K562 (cell line): ENCODE results near the gene RNF181. TPM values are rescaled to one million over a fixed set of nuclear protein-coding genes. Genes with fewer than 3 reads are reported as not detected.

Source experiments
- ETV6 ChIP-seq, 3 experiments: fragments of 150-350 bp in 1 of 3; sonication (generic) in 1 of 3; formaldehyde crosslinking in 1 of 3; IDR thresholded peaks; 2 replicates each; pipeline versions ENCODE4 v1.6.1 to v1.8.0; 2014 to 2022; ENCODE audit warnings: borderline replicate concordance in 2 of 3, low read depth in 2 of 3, antibody characterized with exemption in 1 of 3, low read length in 1 of 3, mild to moderate bottlenecking in 1 of 3, missing genetic modification reagents in 1 of 3
- PHF21A ChIP-seq: fragments of 450-650 bp; IDR thresholded peaks from 2 replicates; pipeline ENCODE4 v1.6.1; 2017; ENCODE audit warnings: low read depth, borderline replicate concordance
- ZFP91 ChIP-seq: sonication (generic); formaldehyde crosslinking; IDR thresholded peaks from 2 replicates; pipeline ENCODE4 v1.8.0; 2022; ENCODE audit warnings: mild to moderate bottlenecking, missing genetic modification reagents
- polyA plus RNA-seq, 8 experiments: library from polyadenylated mRNA; depleted of rRNA in 4 of 8; stranded (reverse) in 5 of 8; unstranded in 3 of 8; fragments of >200 nt; fragmentation: Nextera tagmentation in 2 of 8; fragmentation: Illumina TruSeq in 1 of 8; extraction: Ambion mirVana in 2 of 8; extraction: Trizol in 1 of 8; gene quantifications; 2 replicates each; pipeline versions ENCODE4 v1.2.1 to v1.2.3, GENCODE V29; 2011 to 2014; ENCODE audit warnings: inconsistent platforms in 1 of 8, missing spikeins in 1 of 8
- total RNA-seq, 7 experiments: library from RNA; depleted of rRNA in 6 of 7; stranded (reverse); fragments of >200 nt in 6 of 7; fragmentation: Illumina TruSeq in 2 of 7; extraction: Trizol in 2 of 7; gene quantifications; 2 replicates each; pipeline versions ENCODE4 v1.2.1 to v1.2.3, GENCODE V29; 2011 to 2021; ENCODE audit warnings: low replicate concordance in 1 of 7
- TF ChIP-seq, protein P1 (sequence below): fragments of 450-650 bp; IDR thresholded peaks from 2 replicates; pipeline ENCODE4 v1.6.1; 2016; ENCODE audit warnings: mild to moderate bottlenecking, moderate library complexity
- TF ChIP-seq, protein P2 (sequence below): conservative IDR thresholded peaks from 2 replicates; pipeline ENCODE4 v1.6.1; 2011; ENCODE audit warnings: low read depth, mild to moderate bottlenecking, low read length; ENCODE audit not compliant: control insufficient read depth
- TF ChIP-seq, protein P3 (sequence below): fragments of 450-650 bp; formaldehyde crosslinking; IDR thresholded peaks from 2 replicates; pipeline ENCODE4 v1.4.0; 2020; ENCODE audit warnings: mild to moderate bottlenecking, moderate library complexity

The RNF181 gene
- total and polyA plus RNA-seq, 9 of the 15 experiments (the other 6 are each of a cell fraction or from before 2014, with no cell fraction given) = 139 to 492 (median 253) TPM

GRCh38 chr2:85611705-85612587, 16.4 kb downstream of the RNF181 start, which contains the start of gene C2orf68 (continued):
- TF ChIP-seq, protein P1, sequence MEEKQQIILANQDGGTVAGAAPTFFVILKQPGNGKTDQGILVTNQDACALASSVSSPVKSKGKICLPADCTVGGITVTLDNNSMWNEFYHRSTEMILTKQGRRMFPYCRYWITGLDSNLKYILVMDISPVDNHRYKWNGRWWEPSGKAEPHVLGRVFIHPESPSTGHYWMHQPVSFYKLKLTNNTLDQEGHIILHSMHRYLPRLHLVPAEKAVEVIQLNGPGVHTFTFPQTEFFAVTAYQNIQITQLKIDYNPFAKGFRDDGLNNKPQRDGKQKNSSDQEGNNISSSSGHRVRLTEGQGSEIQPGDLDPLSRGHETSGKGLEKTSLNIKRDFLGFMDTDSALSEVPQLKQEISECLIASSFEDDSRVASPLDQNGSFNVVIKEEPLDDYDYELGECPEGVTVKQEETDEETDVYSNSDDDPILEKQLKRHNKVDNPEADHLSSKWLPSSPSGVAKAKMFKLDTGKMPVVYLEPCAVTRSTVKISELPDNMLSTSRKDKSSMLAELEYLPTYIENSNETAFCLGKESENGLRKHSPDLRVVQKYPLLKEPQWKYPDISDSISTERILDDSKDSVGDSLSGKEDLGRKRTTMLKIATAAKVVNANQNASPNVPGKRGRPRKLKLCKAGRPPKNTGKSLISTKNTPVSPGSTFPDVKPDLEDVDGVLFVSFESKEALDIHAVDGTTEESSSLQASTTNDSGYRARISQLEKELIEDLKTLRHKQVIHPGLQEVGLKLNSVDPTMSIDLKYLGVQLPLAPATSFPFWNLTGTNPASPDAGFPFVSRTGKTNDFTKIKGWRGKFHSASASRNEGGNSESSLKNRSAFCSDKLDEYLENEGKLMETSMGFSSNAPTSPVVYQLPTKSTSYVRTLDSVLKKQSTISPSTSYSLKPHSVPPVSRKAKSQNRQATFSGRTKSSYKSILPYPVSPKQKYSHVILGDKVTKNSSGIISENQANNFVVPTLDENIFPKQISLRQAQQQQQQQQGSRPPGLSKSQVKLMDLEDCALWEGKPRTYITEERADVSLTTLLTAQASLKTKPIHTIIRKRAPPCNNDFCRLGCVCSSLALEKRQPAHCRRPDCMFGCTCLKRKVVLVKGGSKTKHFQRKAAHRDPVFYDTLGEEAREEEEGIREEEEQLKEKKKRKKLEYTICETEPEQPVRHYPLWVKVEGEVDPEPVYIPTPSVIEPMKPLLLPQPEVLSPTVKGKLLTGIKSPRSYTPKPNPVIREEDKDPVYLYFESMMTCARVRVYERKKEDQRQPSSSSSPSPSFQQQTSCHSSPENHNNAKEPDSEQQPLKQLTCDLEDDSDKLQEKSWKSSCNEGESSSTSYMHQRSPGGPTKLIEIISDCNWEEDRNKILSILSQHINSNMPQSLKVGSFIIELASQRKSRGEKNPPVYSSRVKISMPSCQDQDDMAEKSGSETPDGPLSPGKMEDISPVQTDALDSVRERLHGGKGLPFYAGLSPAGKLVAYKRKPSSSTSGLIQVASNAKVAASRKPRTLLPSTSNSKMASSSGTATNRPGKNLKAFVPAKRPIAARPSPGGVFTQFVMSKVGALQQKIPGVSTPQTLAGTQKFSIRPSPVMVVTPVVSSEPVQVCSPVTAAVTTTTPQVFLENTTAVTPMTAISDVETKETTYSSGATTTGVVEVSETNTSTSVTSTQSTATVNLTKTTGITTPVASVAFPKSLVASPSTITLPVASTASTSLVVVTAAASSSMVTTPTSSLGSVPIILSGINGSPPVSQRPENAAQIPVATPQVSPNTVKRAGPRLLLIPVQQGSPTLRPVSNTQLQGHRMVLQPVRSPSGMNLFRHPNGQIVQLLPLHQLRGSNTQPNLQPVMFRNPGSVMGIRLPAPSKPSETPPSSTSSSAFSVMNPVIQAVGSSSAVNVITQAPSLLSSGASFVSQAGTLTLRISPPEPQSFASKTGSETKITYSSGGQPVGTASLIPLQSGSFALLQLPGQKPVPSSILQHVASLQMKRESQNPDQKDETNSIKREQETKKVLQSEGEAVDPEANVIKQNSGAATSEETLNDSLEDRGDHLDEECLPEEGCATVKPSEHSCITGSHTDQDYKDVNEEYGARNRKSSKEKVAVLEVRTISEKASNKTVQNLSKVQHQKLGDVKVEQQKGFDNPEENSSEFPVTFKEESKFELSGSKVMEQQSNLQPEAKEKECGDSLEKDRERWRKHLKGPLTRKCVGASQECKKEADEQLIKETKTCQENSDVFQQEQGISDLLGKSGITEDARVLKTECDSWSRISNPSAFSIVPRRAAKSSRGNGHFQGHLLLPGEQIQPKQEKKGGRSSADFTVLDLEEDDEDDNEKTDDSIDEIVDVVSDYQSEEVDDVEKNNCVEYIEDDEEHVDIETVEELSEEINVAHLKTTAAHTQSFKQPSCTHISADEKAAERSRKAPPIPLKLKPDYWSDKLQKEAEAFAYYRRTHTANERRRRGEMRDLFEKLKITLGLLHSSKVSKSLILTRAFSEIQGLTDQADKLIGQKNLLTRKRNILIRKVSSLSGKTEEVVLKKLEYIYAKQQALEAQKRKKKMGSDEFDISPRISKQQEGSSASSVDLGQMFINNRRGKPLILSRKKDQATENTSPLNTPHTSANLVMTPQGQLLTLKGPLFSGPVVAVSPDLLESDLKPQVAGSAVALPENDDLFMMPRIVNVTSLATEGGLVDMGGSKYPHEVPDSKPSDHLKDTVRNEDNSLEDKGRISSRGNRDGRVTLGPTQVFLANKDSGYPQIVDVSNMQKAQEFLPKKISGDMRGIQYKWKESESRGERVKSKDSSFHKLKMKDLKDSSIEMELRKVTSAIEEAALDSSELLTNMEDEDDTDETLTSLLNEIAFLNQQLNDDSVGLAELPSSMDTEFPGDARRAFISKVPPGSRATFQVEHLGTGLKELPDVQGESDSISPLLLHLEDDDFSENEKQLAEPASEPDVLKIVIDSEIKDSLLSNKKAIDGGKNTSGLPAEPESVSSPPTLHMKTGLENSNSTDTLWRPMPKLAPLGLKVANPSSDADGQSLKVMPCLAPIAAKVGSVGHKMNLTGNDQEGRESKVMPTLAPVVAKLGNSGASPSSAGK = peak; percentile 89
- no peak for TF ChIP-seq PHF21A
- TF ChIP-seq, protein P2, sequence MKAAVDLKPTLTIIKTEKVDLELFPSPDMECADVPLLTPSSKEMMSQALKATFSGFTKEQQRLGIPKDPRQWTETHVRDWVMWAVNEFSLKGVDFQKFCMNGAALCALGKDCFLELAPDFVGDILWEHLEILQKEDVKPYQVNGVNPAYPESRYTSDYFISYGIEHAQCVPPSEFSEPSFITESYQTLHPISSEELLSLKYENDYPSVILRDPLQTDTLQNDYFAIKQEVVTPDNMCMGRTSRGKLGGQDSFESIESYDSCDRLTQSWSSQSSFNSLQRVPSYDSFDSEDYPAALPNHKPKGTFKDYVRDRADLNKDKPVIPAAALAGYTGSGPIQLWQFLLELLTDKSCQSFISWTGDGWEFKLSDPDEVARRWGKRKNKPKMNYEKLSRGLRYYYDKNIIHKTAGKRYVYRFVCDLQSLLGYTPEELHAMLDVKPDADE = 0 out of 2 replicates have a peak, but pooled peaks have one; percentile 7
- TF ChIP-seq ZFP91 = 0 out of 2 replicates have a peak, but pooled peaks have one; percentile 28
- TF ChIP-seq, protein P3, sequence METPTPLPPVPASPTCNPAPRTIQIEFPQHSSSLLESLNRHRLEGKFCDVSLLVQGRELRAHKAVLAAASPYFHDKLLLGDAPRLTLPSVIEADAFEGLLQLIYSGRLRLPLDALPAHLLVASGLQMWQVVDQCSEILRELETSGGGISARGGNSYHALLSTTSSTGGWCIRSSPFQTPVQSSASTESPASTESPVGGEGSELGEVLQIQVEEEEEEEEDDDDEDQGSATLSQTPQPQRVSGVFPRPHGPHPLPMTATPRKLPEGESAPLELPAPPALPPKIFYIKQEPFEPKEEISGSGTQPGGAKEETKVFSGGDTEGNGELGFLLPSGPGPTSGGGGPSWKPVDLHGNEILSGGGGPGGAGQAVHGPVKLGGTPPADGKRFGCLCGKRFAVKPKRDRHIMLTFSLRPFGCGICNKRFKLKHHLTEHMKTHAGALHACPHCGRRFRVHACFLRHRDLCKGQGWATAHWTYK (CRISPR knock-in tag) = 0 out of 2 replicates have a peak, but pooled peaks have one; percentile 36
- TF ChIP-seq ETV6 (IDR thresholded peaks at IDR 0.05; ENCODE audit: borderline replicate concordance in 1 of 2, low read depth in 2 of 2, low read length in 1 of 2) = no peak
- TF ChIP-seq ETV6 (CRISPR knock-in tag; IDR thresholded peaks at IDR 0.05; ENCODE audit: borderline replicate concordance) = no peak
